ENCODE measurements around the gene KIAA0319L.

- TF ChIP-seq, protein P1, sequence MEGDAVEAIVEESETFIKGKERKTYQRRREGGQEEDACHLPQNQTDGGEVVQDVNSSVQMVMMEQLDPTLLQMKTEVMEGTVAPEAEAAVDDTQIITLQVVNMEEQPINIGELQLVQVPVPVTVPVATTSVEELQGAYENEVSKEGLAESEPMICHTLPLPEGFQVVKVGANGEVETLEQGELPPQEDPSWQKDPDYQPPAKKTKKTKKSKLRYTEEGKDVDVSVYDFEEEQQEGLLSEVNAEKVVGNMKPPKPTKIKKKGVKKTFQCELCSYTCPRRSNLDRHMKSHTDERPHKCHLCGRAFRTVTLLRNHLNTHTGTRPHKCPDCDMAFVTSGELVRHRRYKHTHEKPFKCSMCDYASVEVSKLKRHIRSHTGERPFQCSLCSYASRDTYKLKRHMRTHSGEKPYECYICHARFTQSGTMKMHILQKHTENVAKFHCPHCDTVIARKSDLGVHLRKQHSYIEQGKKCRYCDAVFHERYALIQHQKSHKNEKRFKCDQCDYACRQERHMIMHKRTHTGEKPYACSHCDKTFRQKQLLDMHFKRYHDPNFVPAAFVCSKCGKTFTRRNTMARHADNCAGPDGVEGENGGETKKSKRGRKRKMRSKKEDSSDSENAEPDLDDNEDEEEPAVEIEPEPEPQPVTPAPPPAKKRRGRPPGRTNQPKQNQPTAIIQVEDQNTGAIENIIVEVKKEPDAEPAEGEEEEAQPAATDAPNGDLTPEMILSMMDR (IDR thresholded peaks at IDR 0.05; ENCODE audit: low read depth, low read length, poor library complexity, severe bottlenecking): no peak
- TF ChIP-seq EZH2phosphoT487 (IDR thresholded peaks at IDR 0.05; ENCODE audit: borderline replicate concordance, low read length): no peak
Measured at GRCh38 chr1:35533586-35533985, 23.6 kb downstream of the KIAA0319L start.

Data from DOHH2 (cell line).